ENCODE results near the gene PIGS. TPM values are rescaled to one million over a fixed set of nuclear protein-coding genes. Genes with fewer than 3 reads are reported as not detected.

PIGS gene
- total and polyA plus RNA-seq, 4 donors: 7.3 to 29.5 (median 13.3) TPM

GRCh38 chr17:28550858-28551257 is 20.5 kb downstream of the PIGS start:
- TF ChIP-seq JUND (IDR thresholded peaks at IDR 0.05) (no peak), HNF4G (IDR thresholded peaks at IDR 0.05) (no peak)
- no peak overlapping the region for H3K27ac ChIP-seq (ENCODE audit: low read depth in 1 of 2, low read length in 2 of 2)
- WGBS: 98% methylated on average over 1 of the region's 1 CpG

GRCh38 chr17:28549236-28550132 is 21.8 kb downstream of the PIGS start:
- H3K4me1 ChIP-seq (ENCODE audit: control insufficient read depth in 4 of 4, insufficient read depth in 4 of 4, low read length in 3 of 4): peaks cover 4 to 26% (median 20%) of the 10 kb centered on the region in 4 donors
- no peaks in the 10 kb centered on the region for H3K27me3 ChIP-seq (ENCODE audit: control insufficient read depth in 4 of 4, insufficient read depth in 4 of 4, low read length in 3 of 4)
- peaks cover 0 to 9% (median 6%) of the 10 kb centered on the region in 4 donors for H3K36me3 ChIP-seq (ENCODE audit: control insufficient read depth in 4 of 4, insufficient read depth in 3 of 4, low read depth in 1 of 4, low read length in 3 of 4)
- DNase-seq (ENCODE audit: low spot score): no peak
- TF ChIP-seq GABPA (IDR thresholded peaks at IDR 0.05 in 1 of 2, conservative IDR thresholded peaks at IDR 0.05 in 1 of 2) (no peak), ATF3 (IDR thresholded peaks at IDR 0.05) (no peak), YY1 (IDR thresholded peaks at IDR 0.05) (no peak), RXRA (IDR thresholded peaks at IDR 0.05) (no peak), EGR1 (IDR thresholded peaks at IDR 0.05; ENCODE audit: low read depth in 2 of 2) (no peak), NR2F2 (IDR thresholded peaks at IDR 0.05) (no peak), SP1 (IDR thresholded peaks at IDR 0.05) (no peak), MAX (IDR thresholded peaks at IDR 0.05) (no peak), RAD21 (IDR thresholded peaks at IDR 0.05) (no peak), CTCF (IDR thresholded peaks at IDR 0.05; ENCODE audit: low read depth, low read length, missing input control) (no peak), HNF4G (IDR thresholded peaks at IDR 0.05) (no peak), TAF1 (conservative IDR thresholded peaks at IDR 0.05) (no peak)
- H3K9me3 ChIP-seq (ENCODE audit: control insufficient read depth in 4 of 4, low read length in 3 of 4): no peaks in the 10 kb centered on the region
- no peak overlapping the region for H3K4me3 ChIP-seq (ENCODE audit: low read depth in 1 of 3, low read length in 3 of 3)
- 83% methylated on average over 3 of the region's 3 CpGs for WGBS
- no peak overlapping the region for H3K27ac ChIP-seq (ENCODE audit: low read depth in 1 of 2, low read length in 2 of 2)
- H3K9ac ChIP-seq (ENCODE audit: low read depth in 1 of 2, low read length in 2 of 2): no peak overlapping the region

More at GRCh38 chr17:28550858-28551257, 20.5 kb downstream of the PIGS start:
- H3K36me3 ChIP-seq (ENCODE audit: control insufficient read depth in 4 of 4, insufficient read depth in 3 of 4, low read depth in 1 of 4, low read length in 3 of 4): peaks cover 2 to 21% (median 12%) of the 10 kb centered on the region in 4 donors
- H3K9ac ChIP-seq (ENCODE audit: low read depth in 1 of 2, low read length in 2 of 2): no peak overlapping the region
- H3K27me3 ChIP-seq (ENCODE audit: control insufficient read depth in 4 of 4, insufficient read depth in 4 of 4, low read length in 3 of 4): no peaks in the 10 kb centered on the region
- no peaks in the 10 kb centered on the region for H3K9me3 ChIP-seq (ENCODE audit: control insufficient read depth in 4 of 4, low read length in 3 of 4)
- no peak overlapping the region for H3K4me3 ChIP-seq (ENCODE audit: low read depth in 1 of 3, low read length in 3 of 3)
- H3K4me1 ChIP-seq (ENCODE audit: control insufficient read depth in 4 of 4, insufficient read depth in 4 of 4, low read length in 3 of 4): peaks cover 4 to 26% (median 20%) of the 10 kb centered on the region in 4 donors
- DNase-seq (ENCODE audit: low spot score): no peak

GRCh38 chr17:28548417-28549130 is 22.8 kb downstream of the PIGS start:
- H3K36me3 ChIP-seq (ENCODE audit: control insufficient read depth in 4 of 4, insufficient read depth in 3 of 4, low read depth in 1 of 4, low read length in 3 of 4): peaks cover 0 to 6% (median 2%) of the 10 kb centered on the region in 4 donors
- no peak overlapping the region for H3K27ac ChIP-seq (ENCODE audit: low read depth in 1 of 2, low read length in 2 of 2)
- no peak overlapping the region for H3K4me3 ChIP-seq (ENCODE audit: low read depth in 1 of 3, low read length in 3 of 3)
- H3K27me3 ChIP-seq (ENCODE audit: control insufficient read depth in 4 of 4, insufficient read depth in 4 of 4, low read length in 3 of 4): no peaks in the 10 kb centered on the region
- no peaks in the 10 kb centered on the region for H3K9me3 ChIP-seq (ENCODE audit: control insufficient read depth in 4 of 4, low read length in 3 of 4)
- H3K4me1 ChIP-seq (ENCODE audit: control insufficient read depth in 4 of 4, insufficient read depth in 4 of 4, low read length in 3 of 4): peaks cover 3 to 20% (median 15%) of the 10 kb centered on the region in 4 donors
- DNase-seq (ENCODE audit: low spot score): no peak
- TF ChIP-seq RAD21 (IDR thresholded peaks at IDR 0.05) (no peak), REST (IDR thresholded peaks at IDR 0.05) (no peak), TAF1 (conservative IDR thresholded peaks at IDR 0.05) (no peak), HNF4G (IDR thresholded peaks at IDR 0.05) (no peak), EGR1 (IDR thresholded peaks at IDR 0.05; ENCODE audit: low read depth in 2 of 2) (no peak), CTCF (IDR thresholded peaks at IDR 0.05; ENCODE audit: low read depth, low read length, missing input control) (no peak), YY1 (IDR thresholded peaks at IDR 0.05) (no peak), GABPA (IDR thresholded peaks at IDR 0.05 in 1 of 2, conservative IDR thresholded peaks at IDR 0.05 in 1 of 2) (no peak), JUND (IDR thresholded peaks at IDR 0.05) (no peak), RXRA (IDR thresholded peaks at IDR 0.05) (no peak), FOXA2 (IDR thresholded peaks at IDR 0.05) (no peak), ATF3 (IDR thresholded peaks at IDR 0.05) (no peak)
- no peak overlapping the region for H3K9ac ChIP-seq (ENCODE audit: low read depth in 1 of 2, low read length in 2 of 2)
- WGBS: 90% methylated on average over 6 of the region's 6 CpGs
